ENCODE results near the gene RBL2.
A peak's percentile ranks its signal among the peaks of the same experiment; 100 is the strongest.
"Not testable (repeated sequence)": the region's sequence is repeated elsewhere in the genome, so short reads cannot be mapped to it uniquely, and the experiment has no call there.

Gene RBL2

GRCh38 chr16:53509906-53510703 is 75.8 kb downstream of the RBL2 start:
- Histone ChIP-seq H3K23ac (ENCODE audit: low read length) (no peak overlapping the region), H2BK15ac (replicated peaks; ENCODE audit: low read depth) (no peak overlapping the region), H3K4me2 (ENCODE audit: low read length) (peak overlapping the region; percentile 6), H3K9ac (ENCODE audit: low read length) (no peak overlapping the region), H4K5ac (ENCODE audit: low read length) (no peak overlapping the region), H3K56ac (ENCODE audit: low read length) (peak overlapping the region; percentile 76), H3K4me1 (ENCODE audit: control insufficient read depth, low read depth, low read length) (peaks cover 2% of the 10 kb centered on the region), H2BK120ac (ENCODE audit: low read depth, low read length) (no peak overlapping the region), H2AK5ac (ENCODE audit: low read length) (no peak overlapping the region), H3K4me3 (ENCODE audit: low read length) (no peak overlapping the region), H3K27me3 (ENCODE audit: insufficient read depth, low read length, poor library complexity) (no peaks in the 10 kb centered on the region), H3K18ac (ENCODE audit: low read length) (no peak overlapping the region), H3K79me2 (ENCODE audit: control insufficient read depth, insufficient read depth, low read length) (no peaks in the 10 kb centered on the region), H3K27ac (ENCODE audit: low read depth, low read length) (no peak overlapping the region), H2BK5ac (ENCODE audit: low read length) (no peak overlapping the region), H3K4ac (ENCODE audit: low read depth, low read length) (no peak overlapping the region), H3K79me1 (ENCODE audit: low read length) (no peaks in the 10 kb centered on the region), H4K8ac (ENCODE audit: low read depth, low read length) (no peak overlapping the region), H3K36me3 (ENCODE audit: control insufficient read depth, insufficient read depth, low read length) (no peaks in the 10 kb centered on the region)
- peak; percentile 88 for DNase-seq
- no CpG with 5 or more reads among the region's 29 CpGs for whole genome bisulfite sequencing (ENCODE audit: extremely low coverage, insufficient coverage, low lambda C conversion rate)

GRCh38 chr16:53510704-53511070 is 76.4 kb downstream of the RBL2 start:
- DNase-seq: no peak
- H2BK5ac ChIP-seq (ENCODE audit: low read length): no peak overlapping the region
- no CpG with 5 or more reads among the region's 2 CpGs for WGBS (ENCODE audit: extremely low coverage, insufficient coverage, low lambda C conversion rate)
- no peak overlapping the region for H3K4me2 ChIP-seq (ENCODE audit: low read length)
- H2BK15ac ChIP-seq (replicated peaks; ENCODE audit: low read depth): no peak overlapping the region
- no peak overlapping the region for H4K8ac ChIP-seq (ENCODE audit: low read depth, low read length)
- H3K36me3 ChIP-seq (ENCODE audit: control insufficient read depth, insufficient read depth, low read length): no peaks in the 10 kb centered on the region
- H4K5ac ChIP-seq (ENCODE audit: low read length): no peak overlapping the region
- H3K4ac ChIP-seq (ENCODE audit: low read depth, low read length): no peak overlapping the region
- H3K9ac ChIP-seq (ENCODE audit: low read length): no peak overlapping the region
- H3K27me3 ChIP-seq (ENCODE audit: insufficient read depth, low read length, poor library complexity): no peaks in the 10 kb centered on the region
- H3K27ac ChIP-seq (ENCODE audit: low read depth, low read length): no peak overlapping the region
- no peak overlapping the region for H2BK120ac ChIP-seq (ENCODE audit: low read depth, low read length)
- H3K4me3 ChIP-seq (ENCODE audit: low read length): no peak overlapping the region
- no peak overlapping the region for H3K18ac ChIP-seq (ENCODE audit: low read length)
- no peak overlapping the region for H3K56ac ChIP-seq (ENCODE audit: low read length)
- H3K79me2 ChIP-seq (ENCODE audit: control insufficient read depth, insufficient read depth, low read length): no peaks in the 10 kb centered on the region
- H2AK5ac ChIP-seq (ENCODE audit: low read length): no peak overlapping the region
- H3K79me1 ChIP-seq (ENCODE audit: low read length): no peaks in the 10 kb centered on the region
- no peak overlapping the region for H3K23ac ChIP-seq (ENCODE audit: low read length)
- peaks cover 2% of the 10 kb centered on the region for H3K4me1 ChIP-seq (ENCODE audit: control insufficient read depth, low read depth, low read length)

- Histone ChIP-seq H3K18ac (ENCODE audit: low read length) (no peak overlapping the region), H4K8ac (ENCODE audit: low read depth, low read length) (no peak overlapping the region), H2BK120ac (ENCODE audit: low read depth, low read length) (no peak overlapping the region), H3K4me3 (ENCODE audit: low read length) (no peak overlapping the region), H3K79me2 (ENCODE audit: control insufficient read depth, insufficient read depth, low read length) (no peaks in the 10 kb centered on the region), H2AK5ac (ENCODE audit: low read length) (no peak overlapping the region), H3K4ac (ENCODE audit: low read depth, low read length) (no peak overlapping the region), H3K9ac (ENCODE audit: low read length) (no peak overlapping the region), H3K79me1 (ENCODE audit: low read length) (no peaks in the 10 kb centered on the region), H3K4me1 (ENCODE audit: control insufficient read depth, low read depth, low read length) (peaks cover 2% of the 10 kb centered on the region), H3K23ac (ENCODE audit: low read length) (no peak overlapping the region), H3K56ac (ENCODE audit: low read length) (no peak overlapping the region), H3K27me3 (ENCODE audit: insufficient read depth, low read length, poor library complexity) (no peaks in the 10 kb centered on the region), H2BK5ac (ENCODE audit: low read length) (no peak overlapping the region), H2BK15ac (replicated peaks; ENCODE audit: low read depth) (no peak overlapping the region), H3K4me2 (ENCODE audit: low read length) (no peak overlapping the region), H4K5ac (ENCODE audit: low read length) (no peak overlapping the region), H3K36me3 (ENCODE audit: control insufficient read depth, insufficient read depth, low read length) (no peaks in the 10 kb centered on the region), H3K27ac (ENCODE audit: low read depth, low read length) (no peak overlapping the region)
- WGBS (ENCODE audit: extremely low coverage, insufficient coverage, low lambda C conversion rate): no CpG with 5 or more reads among the region's 6 CpGs
- no peak for DNase-seq
Observed at GRCh38 chr16:53511084-53511402, 76.8 kb downstream of the RBL2 start.

GRCh38 chr16:53511403-53512280 is 77.4 kb downstream of the RBL2 start:
- H4K5ac ChIP-seq (ENCODE audit: low read length): no peak overlapping the region
- no CpG with 5 or more reads among the region's 12 CpGs for WGBS (ENCODE audit: extremely low coverage, insufficient coverage, low lambda C conversion rate)
- H2BK15ac ChIP-seq (replicated peaks; ENCODE audit: low read depth): no peak overlapping the region
- peak; percentile 91 for DNase-seq
- H3K36me3 ChIP-seq (ENCODE audit: control insufficient read depth, insufficient read depth, low read length): no peaks in the 10 kb centered on the region
- no peak overlapping the region for H3K23ac ChIP-seq (ENCODE audit: low read length)
- H3K79me1 ChIP-seq (ENCODE audit: low read length): no peaks in the 10 kb centered on the region
- no peak overlapping the region for H3K4ac ChIP-seq (ENCODE audit: low read depth, low read length)
- H3K18ac ChIP-seq (ENCODE audit: low read length): no peak overlapping the region
- H2BK5ac ChIP-seq (ENCODE audit: low read length): no peak overlapping the region
- H2AK5ac ChIP-seq (ENCODE audit: low read length): no peak overlapping the region
- H3K56ac ChIP-seq (ENCODE audit: low read length): no peak overlapping the region
- H3K79me2 ChIP-seq (ENCODE audit: control insufficient read depth, insufficient read depth, low read length): no peaks in the 10 kb centered on the region
- no peak overlapping the region for H3K9ac ChIP-seq (ENCODE audit: low read length)
- no peak overlapping the region for H2BK120ac ChIP-seq (ENCODE audit: low read depth, low read length)
- H3K27ac ChIP-seq (ENCODE audit: low read depth, low read length): no peak overlapping the region
- no peak overlapping the region for H3K4me3 ChIP-seq (ENCODE audit: low read length)
- H4K8ac ChIP-seq (ENCODE audit: low read depth, low read length): no peak overlapping the region
- peaks cover 2% of the 10 kb centered on the region for H3K4me1 ChIP-seq (ENCODE audit: control insufficient read depth, low read depth, low read length)
- H3K4me2 ChIP-seq (ENCODE audit: low read length): no peak overlapping the region
- no peaks in the 10 kb centered on the region for H3K27me3 ChIP-seq (ENCODE audit: insufficient read depth, low read length, poor library complexity)

GRCh38 chr16:53512795-53513194 is 78.5 kb downstream of the RBL2 start:
- not testable (repeated sequence) for H3K27ac ChIP-seq (ENCODE audit: low read depth, low read length); H3K4me2 ChIP-seq (ENCODE audit: low read length); H3K56ac ChIP-seq (ENCODE audit: low read length); H2BK5ac ChIP-seq (ENCODE audit: low read length); H3K9ac ChIP-seq (ENCODE audit: low read length); H3K79me1 ChIP-seq (ENCODE audit: low read length); H3K23ac ChIP-seq (ENCODE audit: low read length); H3K4ac ChIP-seq (ENCODE audit: low read depth, low read length); H3K79me2 ChIP-seq (ENCODE audit: control insufficient read depth, insufficient read depth, low read length); H3K27me3 ChIP-seq (ENCODE audit: insufficient read depth, low read length, poor library complexity); H2BK120ac ChIP-seq (ENCODE audit: low read depth, low read length); H3K36me3 ChIP-seq (ENCODE audit: control insufficient read depth, insufficient read depth, low read length); DNase-seq; H2AK5ac ChIP-seq (ENCODE audit: low read length); H4K8ac ChIP-seq (ENCODE audit: low read depth, low read length); H3K4me3 ChIP-seq (ENCODE audit: low read length); H4K5ac ChIP-seq (ENCODE audit: low read length); H3K4me1 ChIP-seq (ENCODE audit: control insufficient read depth, low read depth, low read length); H2BK15ac ChIP-seq (replicated peaks; ENCODE audit: low read depth); H3K18ac ChIP-seq (ENCODE audit: low read length)
- no CpG with 5 or more reads among the region's 1 CpG for WGBS (ENCODE audit: extremely low coverage, insufficient coverage, low lambda C conversion rate)

Data from mesendoderm (in vitro differentiated cells).